IMR-90 (cell line): ENCODE results near the gene OR4B1. TPM values are rescaled to one million over a fixed set of nuclear protein-coding genes. Genes with fewer than 3 reads are reported as not detected.

Experiments
- ATAC-seq: fragments of 200-7000 bp; cut with Tn5 transposase; 2 replicates; pipeline ENCODE4 v1.9.1; 2020; ENCODE audit warnings: low read depth, mild to moderate bottlenecking, moderate library complexity
- BruUV-seq: library from RNA; stranded (reverse); fragments of 400-500 nt; replicated peaks from 2 replicates; lab custom pipeline; 2021; lab: Mats Ljungman, UMichigan
- CTCF ChIA-PET: fragments of 300-600 bp; formaldehyde crosslinking; extraction: SDS; loops from one replicate; lab custom pipeline; 2021; ENCODE audit warnings: antibody characterized with exemption; lab: Yijun Ruan, JAX
- POLR2A ChIA-PET: fragments of 300-600 bp; sonication (Branson Sonifier 250); formaldehyde crosslinking; loops from one replicate; lab custom pipeline; 2022; ENCODE audit warnings: antibody characterized with exemption; ENCODE audit not compliant: unreplicated experiment; lab: Charles Lee
- DNase-seq: peaks from one replicate; pipeline ENCODE4 v3.0.0; 2013
- H2AFZ ChIP-seq: replicated peaks from 2 replicates; pipeline ENCODE3; 2013; ENCODE audit warnings: low read length, mild to moderate bottlenecking; ENCODE audit not compliant: poor library complexity
- H2AK5ac ChIP-seq: 2 replicates; pipeline ENCODE4 v1.6.1; 2013; ENCODE audit warnings: low read depth, low read length, inconsistent platforms
- H2AK9ac ChIP-seq: replicated peaks from 2 replicates; pipeline ENCODE3; 2013; ENCODE audit warnings: mild to moderate bottlenecking, low read depth, low read length, moderate library complexity; ENCODE audit not compliant: poor library complexity
- H2BK120ac ChIP-seq: 2 replicates; pipeline ENCODE4 v1.6.1; 2013; ENCODE audit warnings: low read depth, low read length, inconsistent platforms
- H2BK15ac ChIP-seq: 3 replicates; pipeline ENCODE4 v1.6.1; 2013; ENCODE audit warnings: low read depth, low read length, inconsistent platforms
- H2BK20ac ChIP-seq: 2 replicates; pipeline ENCODE4 v1.6.1; 2013; ENCODE audit warnings: low read depth, mild to moderate bottlenecking, inconsistent platforms, low read length, moderate library complexity
- H2BK5ac ChIP-seq: 2 replicates; pipeline ENCODE4 v1.6.1; 2013; ENCODE audit warnings: mild to moderate bottlenecking, low read depth, low read length, inconsistent platforms; ENCODE audit not compliant: poor library complexity, severe bottlenecking
- H3K14ac ChIP-seq: replicated peaks from 2 replicates; pipeline ENCODE4 v1.6.1; 2013; ENCODE audit warnings: low read depth, low read length, inconsistent platforms
- H3K18ac ChIP-seq: 2 replicates; pipeline ENCODE4 v1.6.1; 2013; ENCODE audit warnings: low read depth, low read length, control low read depth
- H3K23ac ChIP-seq: 2 replicates; pipeline ENCODE4 v1.6.1; 2013; ENCODE audit warnings: low read depth, low read length, inconsistent platforms
- H3K27ac ChIP-seq: 2 replicates; pipeline ENCODE4 v1.5.1; 2013; ENCODE audit warnings: mild to moderate bottlenecking, control low read depth, low read length; ENCODE audit not compliant: insufficient read depth
- H3K27me3 ChIP-seq: 2 replicates; pipeline ENCODE4 v1.6.1; 2013; ENCODE audit warnings: low read length; ENCODE audit not compliant: control insufficient read depth, insufficient read depth
- H3K36me3 ChIP-seq: 2 replicates; pipeline ENCODE4 v1.6.1; 2013; ENCODE audit warnings: low read length, mixed read lengths; ENCODE audit not compliant: control insufficient read depth, insufficient read depth
- H3K4ac ChIP-seq: 2 replicates; pipeline ENCODE4 v1.6.1; 2013; ENCODE audit warnings: low read depth, low read length, inconsistent platforms
- H3K4me1 ChIP-seq: 2 replicates; pipeline ENCODE4 v1.6.1; 2013; ENCODE audit warnings: low read length, mixed read lengths; ENCODE audit not compliant: control insufficient read depth, insufficient read depth
- H3K4me2 ChIP-seq: 2 replicates; pipeline ENCODE4 v1.6.1; 2013; ENCODE audit warnings: low read depth, mild to moderate bottlenecking, control low read depth, low read length, moderate library complexity
- H3K4me3 ChIP-seq: 2 replicates; pipeline ENCODE4 v1.5.1; 2013; ENCODE audit warnings: low read depth, mild to moderate bottlenecking, control low read depth, low read length, moderate library complexity; ENCODE audit not compliant: insufficient read depth
- H3K56ac ChIP-seq: 2 replicates; pipeline ENCODE4 v1.6.1; 2013; ENCODE audit warnings: low read length, inconsistent platforms; ENCODE audit not compliant: insufficient read depth; ENCODE audit errors: extremely low read depth
- H3K79me1 ChIP-seq, 2 experiments: 2 replicates each; pipeline ENCODE4 v1.6.1; 2013; ENCODE audit warnings: low read length in 2 of 2, inconsistent platforms in 1 of 2, low read depth in 1 of 2
- H3K9ac ChIP-seq: 2 replicates; pipeline ENCODE4 v1.6.1; 2013; ENCODE audit warnings: low read depth, low read length, control low read depth
- H3K9me1 ChIP-seq: 2 replicates; pipeline ENCODE4 v1.6.1; 2013; ENCODE audit warnings: low read length, inconsistent platforms; ENCODE audit not compliant: insufficient read depth
- H3K9me3 ChIP-seq: 2 replicates; pipeline ENCODE4 v1.6.1; 2013; ENCODE audit warnings: low read length; ENCODE audit not compliant: control insufficient read depth, insufficient read depth
- H4K20me1 ChIP-seq: 2 replicates; pipeline ENCODE4 v1.6.1; 2013; ENCODE audit warnings: low read length, inconsistent platforms; ENCODE audit not compliant: insufficient read depth
- H4K5ac ChIP-seq: 2 replicates; pipeline ENCODE4 v1.6.1; 2013; ENCODE audit warnings: mild to moderate bottlenecking, low read depth, low read length, control low read depth
- H4K8ac ChIP-seq, 2 experiments: 2 replicates each; pipeline ENCODE4 v1.6.1; 2013; ENCODE audit warnings: low read depth in 2 of 2, low read length in 2 of 2, control low read depth in 1 of 2, inconsistent platforms in 1 of 2
- H4K91ac ChIP-seq: 2 replicates; pipeline ENCODE4 v1.6.1; 2013; ENCODE audit warnings: low read depth, low read length, inconsistent platforms; ENCODE audit not compliant: insufficient read depth
- FOS ChIP-seq: fragments of 150-350 bp; IDR thresholded peaks from 2 replicates; pipeline ENCODE4 v1.6.1; 2016; ENCODE audit warnings: low read depth, low read length
- NFE2L2 ChIP-seq: fragments of 150-350 bp; IDR thresholded peaks from 2 replicates; pipeline ENCODE4 v1.6.1; 2016; ENCODE audit warnings: low read depth, mild to moderate bottlenecking, low read length
- POLR2A ChIP-seq: IDR thresholded peaks from 2 replicates; pipeline ENCODE4 v1.6.1; 2012; ENCODE audit warnings: mild to moderate bottlenecking, low read depth, low read length
- WGBS, 2 experiments: methylation state at CpG; one replicate each; pipeline versions ENCODE4 v1.1.5 to v1.1.7; 2013; ENCODE audit warnings: missing lambda C conversion rate in 2 of 2; ENCODE audit not compliant: insufficient read length in 1 of 2; ENCODE audit errors: extremely low coverage in 2 of 2; 5-methylcytosine and 5-hydroxymethylcytosine counted together
- dilution Hi-C: fragments of 300-500 bp; cut with HindIII; formaldehyde crosslinking; loops from one replicate; pipeline ENCODE4 v1.14.3; 2018; ENCODE audit warnings: low sequenced_read_pairs; ENCODE audit not compliant: unreplicated experiment
- in situ Hi-C: fragments of 300-500 bp; cut with MboI; formaldehyde crosslinking; loops from 3 replicates; pipeline ENCODE4 v1.14.3; 2019; ENCODE audit warnings: low sequenced_read_pairs, inconsistent platforms, mixed read lengths
- intact Hi-C: fragments of 100-400 bp; cut with micrococcal nuclease; formaldehyde crosslinking; loops from 2 replicates; pipeline ENCODE4 v1.10.0; 2022
- polyA plus RNA-seq, 3 experiments: library from polyadenylated mRNA; depleted of rRNA; stranded (reverse); fragments of >200 nt; gene quantifications; 2 replicates each; pipeline ENCODE4 v1.2.3, GENCODE V29; 2012; ENCODE audit warnings: low replicate concordance in 1 of 3
- total RNA-seq: library from RNA; depleted of rRNA; stranded (reverse); fragments of >200 nt; gene quantifications from 2 replicates; pipeline ENCODE4 v1.2.3, GENCODE V29; 2012

The OR4B1 gene
- total and polyA plus RNA-seq, 2 of the 4 experiments (the other 2 are of a cell fraction): not detected

DNA sequence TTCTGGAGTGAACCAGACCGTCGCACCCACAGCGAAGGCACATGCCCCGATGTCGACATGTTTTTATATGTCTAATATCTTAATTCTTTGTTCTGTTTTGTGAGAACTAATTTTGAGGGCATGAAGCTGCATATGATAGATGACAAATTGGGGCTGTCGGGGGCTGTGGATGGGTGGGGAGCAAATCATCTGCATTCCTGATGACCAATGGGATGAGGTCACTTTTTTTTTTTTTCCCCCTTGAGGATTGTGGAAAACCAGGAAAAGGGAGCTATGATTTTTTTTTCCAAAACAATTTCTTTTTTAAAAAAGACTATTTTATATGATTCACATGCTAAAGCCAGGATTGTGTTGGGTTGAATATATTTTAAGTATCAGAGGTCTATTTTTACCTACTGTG lies 49.2 kb upstream of the OR4B1 start:
- no peak overlapping the region for H2BK20ac ChIP-seq
- H3K79me1 ChIP-seq: peaks cover 0 to 4% of the 10 kb centered on the region in 2 experiments; a peak in 1 of 4 replicates
- H4K91ac ChIP-seq: no peak overlapping the region
- 100% methylated on average over 3 of the region's 6 CpGs; no CpG with 5 or more reads in 1 of the 2 experiments for WGBS, 2 experiments
- no peak overlapping the region for H3K23ac ChIP-seq
- DNase-seq: no peak
- H3K27me3 ChIP-seq: no peaks in the 10 kb centered on the region
- H2BK5ac ChIP-seq: no peak overlapping the region
- no peak overlapping the region for H3K56ac ChIP-seq
- H3K9me1 ChIP-seq: peaks cover 16% of the 10 kb centered on the region
- no peak overlapping the region for H2BK120ac ChIP-seq
- peaks cover 7% of the 10 kb centered on the region for H3K36me3 ChIP-seq
- H3K14ac ChIP-seq: no peak overlapping the region
- POLR2A ChIA-PET: no interaction called here
- intact Hi-C loops (no loop called here), dilution Hi-C loops (no loop called here), in situ Hi-C loops (no loop called here)
- no TSS peak for BruUV-seq
- H3K4me1 ChIP-seq: peaks cover 14% of the 10 kb centered on the region
- no peak overlapping the region for H3K9ac ChIP-seq
- no peak overlapping the region for H4K5ac ChIP-seq
- no peak overlapping the region for H3K4ac ChIP-seq
- H2BK15ac ChIP-seq: no peak overlapping the region
- H3K9me3 ChIP-seq: no peaks in the 10 kb centered on the region
- TF ChIP-seq POLR2A (no peak), NFE2L2 (no peak), FOS (no peak)
- no peak overlapping the region for H3K4me2 ChIP-seq
- no peak overlapping the region for H3K27ac ChIP-seq
- ATAC-seq: no peak
- H2AK5ac ChIP-seq: no peak overlapping the region
- CTCF ChIA-PET: no interaction called here
- no peak overlapping the region for H2AK9ac ChIP-seq
- no peak overlapping the region for H3K4me3 ChIP-seq
- H4K20me1 ChIP-seq: no peaks in the 10 kb centered on the region
- H4K8ac ChIP-seq: no peak overlapping the region
- H2AFZ ChIP-seq: no peak overlapping the region
- H3K18ac ChIP-seq: no peak overlapping the region
